ENCODE data around the gene GRIK4.
A peak's percentile ranks its signal among the peaks of the same experiment; 100 is the strongest.
"Not testable (repeated sequence)": the region's sequence is repeated elsewhere in the genome, so short reads cannot be mapped to it uniquely, and the experiment has no call there.

GRIK4 gene

GRCh38 chr11:120974466-120974865 lies 462.9 kb downstream of the GRIK4 start:
- DNase-seq, result no peak

- DNase-seq, result no peak
These were observed 463.4 kb downstream of the GRIK4 start for GRCh38 chr11:120974965-120975364.

- DNase-seq, result no peak
These were observed 466.0 kb downstream of the GRIK4 start for GRCh38 chr11:120977266-120978137.

GRCh38 chr11:120978701-120979100 lies 467.2 kb downstream of the GRIK4 start:
- no peak for DNase-seq

GRCh38 chr11:120985718-120986569 lies 474.4 kb downstream of the GRIK4 start:
- peak; percentile 9 for DNase-seq

GRCh38 chr11:120988603-120989002 lies 477.1 kb downstream of the GRIK4 start:
- DNase-seq, result no peak

GRCh38 chr11:120991830-120992686 lies 480.5 kb downstream of the GRIK4 start:
- DNase-seq, result no peak

- no peak for DNase-seq
These were observed 482.7 kb downstream of the GRIK4 start for GRCh38 chr11:120994091-120994859.

GRCh38 chr11:120995184-120995583 lies 483.6 kb downstream of the GRIK4 start:
- no peak for DNase-seq

- DNase-seq, result no peak
These were observed 485.4 kb downstream of the GRIK4 start for GRCh38 chr11:120996973-120997372.

GRCh38 chr11:120998581-120998980 lies 487.0 kb downstream of the GRIK4 start:
- DNase-seq, result no peak

- no peak for DNase-seq
These were observed 492.8 kb downstream of the GRIK4 start for GRCh38 chr11:121004206-121004840.

GRCh38 chr11:121006922-121007321 lies 495.4 kb downstream of the GRIK4 start:
- no peak for DNase-seq

GRCh38 chr11:121008551-121008950 lies 497.0 kb downstream of the GRIK4 start:
- no peak for DNase-seq

GRCh38 chr11:121012091-121012490 lies 500.5 kb downstream of the GRIK4 start:
- DNase-seq, result no peak

GRCh38 chr11:121018746-121019145 lies 507.2 kb downstream of the GRIK4 start:
- no peak for DNase-seq

GRCh38 chr11:121021718-121022117 lies 510.2 kb downstream of the GRIK4 start:
- not testable (repeated sequence) for DNase-seq

- DNase-seq, result peak; percentile 75
These were observed 512.6 kb downstream of the GRIK4 start, which contains the start of gene TBCEL for GRCh38 chr11:121023848-121024751. Gene TBCEL, plus strand, starts transcription at chr11:121024102. Its CDS starts 21,589 bp downstream, at chr11:121045691.

GRCh38 chr11:121024989-121025388 lies 513.4 kb downstream of the GRIK4 start:
- no peak for DNase-seq

- DNase-seq, result no peak
These were observed 517.6 kb downstream of the GRIK4 start for GRCh38 chr11:121029153-121029552.
